ENCODE measurements around the gene RAVER1. TPM values are rescaled to one million over a fixed set of nuclear protein-coding genes. Genes with fewer than 3 reads are reported as not detected.
"Not testable (repeated sequence)": the region's sequence is repeated elsewhere in the genome, so short reads cannot be mapped to it uniquely, and the experiment has no call there.

RAVER1 gene
- total and polyA plus RNA-seq, 7 donors, result 8.4 to 37.0 (median 14.8) TPM

- intact Hi-C loops (cut with DNase I), result no loop called here
- TF ChIP-seq EP300 (IDR thresholded peaks at IDR 0.05) (no peak), CTCF (IDR thresholded peaks at IDR 0.05) (no peak)
- H3K36me3 ChIP-seq, result peaks cover 0 to 9% (median 0%) of the 10 kb centered on the region in 4 donors
- peaks cover 0 to 14% (median 6%) of the 10 kb centered on the region in 4 donors for H3K4me1 ChIP-seq
- 61 to 81% methylated on average over 23 of the region's 23 CpGs for WGBS, 2 donors
- H3K9me3 ChIP-seq, result no peaks in the 10 kb centered on the region
- H3K4me3 ChIP-seq, result no peak overlapping the region
- H3K27ac ChIP-seq, result no peak overlapping the region
- DNase-seq, result no peak
- peaks cover 16 to 55% (median 21%) of the 10 kb centered on the region in 3 donors for H3K27me3 ChIP-seq
Observed at GRCh38 chr19:10283301-10284064, 49.8 kb downstream of the RAVER1 start.

- H3K4me1 ChIP-seq; H3K27ac ChIP-seq; DNase-seq; intact Hi-C loops (cut with DNase I); H3K36me3 ChIP-seq; H3K9me3 ChIP-seq; H3K4me3 ChIP-seq: not testable (repeated sequence)
- H3K27me3 ChIP-seq, result peaks cover 3 to 45% (median 7%) of the 10 kb centered on the region in 3 donors
- WGBS, 2 donors, result 92 to 93% methylated on average over 5 of the region's 5 CpGs
Observed at GRCh38 chr19:10282043-10282442, 51.3 kb downstream of the RAVER1 start.

- intact Hi-C loops (cut with DNase I), result no loop called here
- H3K4me1 ChIP-seq, result no peaks in the 10 kb centered on the region
- H3K36me3 ChIP-seq, result peaks cover 0 to 7% (median 0%) of the 10 kb centered on the region in 4 donors
- no peak overlapping the region for H3K27ac ChIP-seq
- no peaks in the 10 kb centered on the region for H3K9me3 ChIP-seq
- TF ChIP-seq POLR2AphosphoS5 (IDR thresholded peaks at IDR 0.05), result no peak
- no peak for TF ChIP-seq POLR2A (IDR thresholded peaks at IDR 0.05)
- no peak for TF ChIP-seq EP300 (IDR thresholded peaks at IDR 0.05)
- no peak for TF ChIP-seq CTCF (IDR thresholded peaks at IDR 0.05)
- peaks cover 0 to 23% (median 0%) of the 10 kb centered on the region in 3 donors for H3K27me3 ChIP-seq
- no peak for DNase-seq
- H3K4me3 ChIP-seq, result no peak overlapping the region
- 73 to 86% methylated on average over 5 of the region's 5 CpGs for WGBS, 2 donors
Observed at GRCh38 chr19:10279737-10280442, 53.4 kb downstream of the RAVER1 start.

DNA sequence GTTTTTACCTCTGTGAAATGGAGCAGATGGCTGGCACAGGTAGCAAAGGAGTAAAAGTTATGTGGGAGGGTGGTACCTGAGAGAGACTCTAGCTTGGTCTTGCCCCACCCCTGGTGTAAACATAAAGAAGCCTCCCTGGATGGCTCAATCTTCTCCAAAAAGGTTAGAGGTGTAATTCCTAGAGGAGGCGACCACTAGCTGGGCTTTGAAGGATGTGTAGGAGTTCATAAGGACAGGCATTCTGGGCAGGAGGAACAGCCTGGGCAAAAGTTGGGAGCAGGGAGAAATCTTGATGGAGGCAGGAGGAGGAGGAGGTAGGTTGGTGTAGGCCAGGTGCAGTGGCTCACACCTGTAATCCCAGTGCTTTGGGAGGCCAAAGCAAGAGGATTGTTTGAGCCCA, 54.4 kb downstream of the RAVER1 start:
- intact Hi-C loops (cut with DNase I), result no loop called here
- no peak for TF ChIP-seq CTCF (IDR thresholded peaks at IDR 0.05)
- TF ChIP-seq POLR2AphosphoS5 (IDR thresholded peaks at IDR 0.05), result no peak
- no peak for TF ChIP-seq POLR2A (IDR thresholded peaks at IDR 0.05)
- TF ChIP-seq EP300 (IDR thresholded peaks at IDR 0.05), result no peak
- H3K4me3 ChIP-seq, result no peak overlapping the region
- H3K9me3 ChIP-seq, result no peaks in the 10 kb centered on the region
- H3K27ac ChIP-seq, result no peak overlapping the region
- H3K4me1 ChIP-seq, result no peaks in the 10 kb centered on the region
- peaks cover 0 to 15% (median 0%) of the 10 kb centered on the region in 3 donors for H3K27me3 ChIP-seq
- H3K36me3 ChIP-seq, result no peaks in the 10 kb centered on the region
- 96 to 97% methylated on average over 1 of the region's 1 CpG for WGBS, 2 donors
- DNase-seq, result no peak

GRCh38 chr19:10277795-10278589, 55.3 kb downstream of the RAVER1 start:
- 91 to 93% methylated on average over 9 of the region's 9 CpGs for WGBS, 2 donors
- intact Hi-C loops (cut with DNase I), result no loop called here

More at GRCh38 chr19:10277795-10278589, 55.3 kb downstream of the RAVER1 start:
- TF ChIP-seq POLR2AphosphoS5 (IDR thresholded peaks at IDR 0.05) (no peak), POLR2A (IDR thresholded peaks at IDR 0.05) (no peak), CTCF (IDR thresholded peaks at IDR 0.05) (no peak)
- Histone ChIP-seq H3K27ac (no peak overlapping the region), H3K27me3 (peaks cover 0 to 8% (median 0%) of the 10 kb centered on the region in 3 donors), H3K4me1 (no peaks in the 10 kb centered on the region), H3K36me3 (no peaks in the 10 kb centered on the region), H3K4me3 (no peak overlapping the region), H3K9me3 (no peaks in the 10 kb centered on the region)
- DNase-seq, result no peak

Measured in sigmoid colon (tissue), 7 donors.